NAMALWA (cell line): Measurements from ENCODE around the gene RASSF8.
A peak's percentile ranks its signal among the peaks of the same experiment; 100 is the strongest.

ENCODE experiments used
- DNase-seq: peaks from one replicate; pipeline ENCODE4 v3.0.0-alpha.2; 2015; ENCODE audit warnings: low spot score

RASSF8 gene

GRCh38 chr12:25958428-25959070, at the start of gene RASSF8:
RASSF8 (plus strand) TSS chr12:25958682; CDS start chr12:26055344, 96,662 bp downstream.
- peak; percentile 46 for DNase-seq

- DNase-seq = no peak
These were observed 43.9 kb upstream of the RASSF8 start for GRCh38 chr12:25914551-25914950.

- DNase-seq = no peak
These were observed 33.9 kb upstream of the RASSF8 start for GRCh38 chr12:25924491-25925001.

- DNase-seq = no peak
These were observed 33.4 kb upstream of the RASSF8 start for GRCh38 chr12:25925064-25925463.

- DNase-seq = no peak
These were observed 31.9 kb upstream of the RASSF8 start for GRCh38 chr12:25926536-25926935.

- no peak for DNase-seq
These were observed 29.3 kb upstream of the RASSF8 start for GRCh38 chr12:25929142-25929541.

- no peak for DNase-seq
These were observed 25.5 kb upstream of the RASSF8 start for GRCh38 chr12:25932971-25933370.

- no peak for DNase-seq
These were observed 24.0 kb upstream of the RASSF8 start for GRCh38 chr12:25934456-25934855.

GRCh38 chr12:25935355-25936144, 22.9 kb upstream of the RASSF8 start:
- DNase-seq = no peak

GRCh38 chr12:25937096-25937495, 21.4 kb upstream of the RASSF8 start:
- DNase-seq = no peak

GRCh38 chr12:25938581-25938980, 19.9 kb upstream of the RASSF8 start:
- DNase-seq = no peak

GRCh38 chr12:25939606-25940005, 18.9 kb upstream of the RASSF8 start:
- no peak for DNase-seq

GRCh38 chr12:25940886-25941285, 17.6 kb upstream of the RASSF8 start:
- no peak for DNase-seq

GRCh38 chr12:25942709-25943108, 15.8 kb upstream of the RASSF8 start:
- DNase-seq = no peak

- no peak for DNase-seq
These were observed 14.5 kb upstream of the RASSF8 start for GRCh38 chr12:25943940-25944339.

GRCh38 chr12:25949343-25949742, 9.1 kb upstream of the RASSF8 start:
- DNase-seq = no peak

- DNase-seq = no peak
These were observed 8.0 kb upstream of the RASSF8 start for GRCh38 chr12:25950329-25951115.

GRCh38 chr12:25957793-25958427, 572 bp upstream of the RASSF8 start:
- DNase-seq = peak; percentile 37

GRCh38 chr12:25959071-25959961, 834 bp downstream of the RASSF8 start:
- DNase-seq = peak; percentile 11

GRCh38 chr12:25960143-25960542, 1.7 kb downstream of the RASSF8 start:
- peak; percentile 24 for DNase-seq

- DNase-seq = no peak
These were observed 2.5 kb downstream of the RASSF8 start for GRCh38 chr12:25960961-25961360.
